ENCODE results near the gene INO80C. TPM values are rescaled to one million over a fixed set of nuclear protein-coding genes. Genes with fewer than 3 reads are reported as not detected.

INO80C gene
- total RNA-seq, 1 experiment from 2014 or later: 42.3 TPM

- no peak for TF ChIP-seq AFF4 (CRISPR knock-in tag; IDR thresholded peaks at IDR 0.05; ENCODE audit: borderline replicate concordance)
- TF ChIP-seq RELA (CRISPR knock-in tag; IDR thresholded peaks at IDR 0.05; ENCODE audit: borderline replicate concordance): no peak
- TF ChIP-seq OVOL2 (CRISPR knock-in tag; IDR thresholded peaks at IDR 0.05; ENCODE audit: borderline replicate concordance): no peak
- TF ChIP-seq NR2C2 (CRISPR knock-in tag; IDR thresholded peaks at IDR 0.05): no peak
- no peak for TF ChIP-seq ZBTB43 (CRISPR knock-in tag; IDR thresholded peaks at IDR 0.05)
- no peak for TF ChIP-seq CTCF (IDR thresholded peaks at IDR 0.05)
These were observed 23.4 kb upstream of the INO80C start (continued) for GRCh38 chr18:35521133-35521532.

GRCh38 chr18:35519148-35519899 is 21.6 kb upstream of the INO80C start:
- H3K9me3 Mint-ChIP-seq: no peaks in the 10 kb centered on the region
- H3K27ac Mint-ChIP-seq: no peak overlapping the region
- POLR2A ChIA-PET: no interaction called here
- DNase-seq (ENCODE audit: low spot score) (no peak), ATAC-seq (no peak)
- no peaks in the 10 kb centered on the region for H3K36me3 Mint-ChIP-seq
- TF ChIP-seq ZBTB43 (CRISPR knock-in tag; IDR thresholded peaks at IDR 0.05): no peak
- no peak for TF ChIP-seq GRHL2 (CRISPR knock-in tag; IDR thresholded peaks at IDR 0.05; ENCODE audit: insufficient replicate concordance, severe bottlenecking)
- no peak for TF ChIP-seq FOXJ3 (CRISPR knock-in tag; IDR thresholded peaks at IDR 0.05; ENCODE audit: borderline replicate concordance)
- no peak for TF ChIP-seq FOXP1 (CRISPR knock-in tag; IDR thresholded peaks at IDR 0.05; ENCODE audit: borderline replicate concordance)
- TF ChIP-seq ERG (CRISPR knock-in tag; IDR thresholded peaks at IDR 0.05): no peak
- TF ChIP-seq ZNF219 (CRISPR knock-in tag; IDR thresholded peaks at IDR 0.05; ENCODE audit: borderline replicate concordance): no peak
- no peaks in the 10 kb centered on the region for H3K27me3 Mint-ChIP-seq (ENCODE audit: low read depth)
- CTCF ChIA-PET: no interaction called here
- H3K4me1 Mint-ChIP-seq: peaks cover 34% of the 10 kb centered on the region
- H3K4me3 Mint-ChIP-seq: no peak overlapping the region

GRCh38 chr18:35517715-35518114 is 20.0 kb upstream of the INO80C start:
- Mint-ChIP-seq H3K27me3 (ENCODE audit: low read depth) (no peaks in the 10 kb centered on the region), H3K36me3 (no peaks in the 10 kb centered on the region), H3K4me3 (no peak overlapping the region), H3K4me1 (peaks cover 33% of the 10 kb centered on the region), H3K27ac (no peak overlapping the region), H3K9me3 (no peaks in the 10 kb centered on the region)
- DNase-seq (ENCODE audit: low spot score) (no peak), ATAC-seq (no peak)
- CTCF ChIA-PET: no interaction called here
- POLR2A ChIA-PET: no interaction called here
- TF ChIP-seq AR (CRISPR knock-in tag; IDR thresholded peaks at IDR 0.05): no peak
- no peak for TF ChIP-seq CREM (CRISPR knock-in tag; IDR thresholded peaks at IDR 0.05)
- no peak for TF ChIP-seq PRDM15 (CRISPR knock-in tag; IDR thresholded peaks at IDR 0.05)
- TF ChIP-seq ZNF317 (CRISPR knock-in tag; IDR thresholded peaks at IDR 0.05; ENCODE audit: borderline replicate concordance, low read depth): no peak
- no peak for TF ChIP-seq TEAD4 (CRISPR knock-in tag; IDR thresholded peaks at IDR 0.05)

Data from WTC11 (cell line).